GM21576 (cell line): ENCODE results near the gene NCOA5.

Experiments used
- ATAC-seq: cut with Tn5 transposase; IDR thresholded peaks from one replicate; pipeline ENCODE4 v1.9.1; 2021; ENCODE audit warnings: mild to moderate bottlenecking, moderate library complexity; ENCODE audit not compliant: unreplicated experiment

The NCOA5 gene

GRCh38 chr20:46065006-46065405 lies 24.8 kb downstream of the NCOA5 start:
- no peak for ATAC-seq

GRCh38 chr20:46063652-46064054 lies 26.1 kb downstream of the NCOA5 start:
- no peak for ATAC-seq

GRCh38 chr20:46063151-46063550 lies 26.6 kb downstream of the NCOA5 start:
- no peak for ATAC-seq

- no peak for ATAC-seq
Observed at GRCh38 chr20:46062621-46063020, 27.1 kb downstream of the NCOA5 start.

- no peak for ATAC-seq
Observed at GRCh38 chr20:46062151-46062550, 27.6 kb downstream of the NCOA5 start.

GRCh38 chr20:46060975-46061374 lies 28.8 kb downstream of the NCOA5 start:
- ATAC-seq = no peak

- no peak for ATAC-seq
Observed at GRCh38 chr20:46060301-46060881, 29.4 kb downstream of the NCOA5 start.

- no peak for ATAC-seq
Observed at GRCh38 chr20:46058599-46059281, 31.0 kb downstream of the NCOA5 start.

GRCh38 chr20:46057856-46058598 lies 31.7 kb downstream of the NCOA5 start:
- no peak for ATAC-seq

GRCh38 chr20:46056970-46057855 lies 32.5 kb downstream of the NCOA5 start:
- ATAC-seq = no peak

GRCh38 chr20:46056027-46056833 lies 33.5 kb downstream of the NCOA5 start:
- no peak for ATAC-seq

GRCh38 chr20:46055269-46055668 lies 34.5 kb downstream of the NCOA5 start:
- ATAC-seq = no peak

GRCh38 chr20:46054606-46055005 lies 35.2 kb downstream of the NCOA5 start:
- ATAC-seq = no peak

- no peak for ATAC-seq
Observed at GRCh38 chr20:46053416-46053815, 36.3 kb downstream of the NCOA5 start.

- ATAC-seq = no peak
Observed at GRCh38 chr20:46051556-46052308, 38.0 kb downstream of the NCOA5 start.

- no peak for ATAC-seq
Observed at GRCh38 chr20:46050885-46051284, 38.9 kb downstream of the NCOA5 start.

- ATAC-seq = no peak
Observed at GRCh38 chr20:46050444-46050843, 39.3 kb downstream of the NCOA5 start.

GRCh38 chr20:46049815-46050214 lies 39.9 kb downstream of the NCOA5 start:
- no peak for ATAC-seq

GRCh38 chr20:46049190-46049589 lies 40.6 kb downstream of the NCOA5 start:
- no peak for ATAC-seq

- ATAC-seq = no peak
Observed at GRCh38 chr20:46047821-46048220, 41.9 kb downstream of the NCOA5 start.
